ENCODE data around the gene WWTR1.

Gene WWTR1

DNA sequence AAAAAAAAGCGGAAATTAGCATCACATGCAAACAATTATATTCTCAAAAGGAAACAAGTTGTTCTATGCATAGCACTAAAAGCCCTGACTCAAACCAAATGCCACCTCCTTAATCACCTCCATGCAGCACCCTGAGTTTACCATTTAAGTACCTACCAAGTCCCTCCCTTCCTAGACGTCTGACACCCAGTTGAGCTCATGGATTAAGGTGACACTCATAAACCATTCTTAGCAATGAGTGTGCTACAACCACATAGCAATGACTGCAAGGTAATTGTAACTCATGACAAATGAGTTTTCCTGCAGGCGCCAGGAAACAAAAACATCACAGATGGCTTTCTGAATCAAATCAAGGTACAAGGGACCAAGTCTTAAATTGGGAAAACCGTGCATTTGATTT, 32.0 kb downstream of the WWTR1 start:
- no peak for DNase-seq (ENCODE audit: low read depth, low spot score)

DNA sequence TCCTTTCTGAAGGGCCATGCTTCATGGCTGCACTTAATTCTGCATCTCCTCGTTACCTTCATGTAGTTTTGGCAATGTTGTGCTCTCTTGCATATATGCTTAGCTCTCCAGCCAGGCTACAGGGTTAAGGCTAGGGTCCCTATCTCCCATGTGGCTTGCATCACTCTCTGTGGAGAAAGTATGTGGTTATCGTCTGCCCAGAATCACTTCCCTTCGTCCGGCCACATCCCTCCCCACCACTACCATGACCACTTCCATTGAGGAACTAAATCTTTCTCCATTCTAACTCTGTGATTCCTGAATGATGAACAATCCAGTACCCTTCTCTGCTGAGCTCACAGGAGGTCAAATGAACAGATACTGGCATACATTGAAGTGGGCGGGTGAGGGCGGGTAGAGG, 34.0 kb downstream of the WWTR1 start:
- no peak for DNase-seq (ENCODE audit: low read depth, low spot score)

DNA sequence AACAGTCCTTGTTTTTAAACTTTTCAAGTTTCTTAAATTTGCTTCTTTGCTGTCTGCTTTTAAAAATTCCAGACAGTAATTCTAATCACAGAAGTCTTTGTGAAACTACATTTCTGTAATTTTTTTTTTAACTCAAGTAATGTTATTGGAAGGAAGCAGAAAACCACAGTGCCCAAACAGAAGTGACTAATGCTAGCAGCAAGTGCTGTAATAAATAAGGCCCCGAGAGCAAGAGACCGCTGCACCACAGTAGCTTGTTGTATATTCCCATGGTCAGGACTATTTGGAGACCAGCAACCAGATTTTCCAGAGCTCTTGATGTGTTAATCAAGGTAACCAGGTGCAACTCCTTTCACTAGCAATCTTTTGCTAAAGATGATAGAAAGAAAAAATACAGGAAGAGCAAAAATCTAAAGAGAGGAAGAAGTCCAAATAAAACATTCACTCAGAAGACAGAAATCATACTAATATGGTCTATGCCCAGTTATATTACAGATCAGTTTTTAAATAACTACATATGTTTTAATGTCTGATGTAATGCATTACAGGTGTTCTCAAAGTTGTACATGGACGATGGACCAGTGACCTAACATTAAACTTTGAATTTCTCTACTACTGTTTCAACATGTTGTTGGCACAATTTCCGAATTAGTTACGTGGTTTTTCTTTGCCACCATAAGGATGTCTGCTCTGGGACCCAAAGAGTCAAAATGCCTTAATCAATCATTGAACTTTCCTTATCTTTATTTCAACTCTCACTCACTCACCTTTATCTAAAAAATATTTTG, 36.4 kb downstream of the WWTR1 start:
- no peak for DNase-seq (ENCODE audit: low read depth, low spot score)

DNA sequence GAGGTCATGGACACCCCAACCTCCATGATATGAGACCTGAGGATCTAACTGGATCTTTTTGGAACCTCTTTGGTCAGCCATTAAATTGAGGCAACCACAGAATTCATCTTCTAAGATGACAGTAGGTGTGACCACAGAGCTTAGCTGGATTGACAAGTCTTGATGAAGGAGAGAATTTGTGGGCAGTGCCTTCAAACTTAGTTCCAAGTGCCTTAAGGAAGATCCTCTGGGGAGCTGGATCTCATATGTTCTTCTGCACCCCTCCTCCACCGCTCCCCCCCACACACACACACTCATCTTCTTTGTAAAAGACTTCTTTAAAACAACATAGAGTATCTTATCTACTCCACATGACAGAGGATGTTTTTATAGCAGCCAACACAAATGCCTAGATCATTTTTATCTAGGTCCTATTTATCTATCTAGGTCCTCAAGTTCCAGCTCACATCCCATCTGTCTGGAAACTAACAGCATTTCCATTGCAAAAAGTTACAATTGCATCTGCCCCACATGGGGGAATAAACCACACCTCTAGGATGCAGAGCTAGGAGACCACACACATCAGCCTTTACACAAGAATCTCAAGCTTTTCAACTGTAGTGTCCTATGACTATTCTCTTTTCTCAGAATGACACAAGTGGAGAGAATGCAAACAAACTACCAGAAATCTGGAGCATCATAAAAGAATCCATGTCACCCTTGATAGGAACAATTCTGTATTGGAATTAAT, 37.4 kb downstream of the WWTR1 start:
- no peak for DNase-seq (ENCODE audit: low read depth, low spot score)

DNA sequence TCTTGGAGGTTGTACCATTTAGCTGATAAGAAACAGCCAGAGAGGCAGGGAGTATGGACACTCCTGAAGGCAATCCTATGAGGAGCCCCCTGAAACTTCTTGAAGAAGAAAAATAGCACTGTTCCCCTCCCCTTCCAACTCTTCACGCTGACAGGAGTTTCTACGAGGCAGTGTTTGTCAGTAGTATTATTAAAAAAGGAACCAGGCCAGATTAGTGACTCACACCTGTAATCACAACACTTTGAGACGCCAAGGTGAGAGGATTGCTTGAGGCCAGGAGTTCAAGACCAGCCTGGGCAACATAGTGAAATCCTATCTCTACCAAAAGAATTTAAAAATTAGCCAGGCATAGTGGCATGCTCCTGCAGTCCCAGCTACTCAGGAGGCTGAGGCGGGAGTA, 38.7 kb downstream of the WWTR1 start:
- DNase-seq (ENCODE audit: low read depth, low spot score): no peak

DNA sequence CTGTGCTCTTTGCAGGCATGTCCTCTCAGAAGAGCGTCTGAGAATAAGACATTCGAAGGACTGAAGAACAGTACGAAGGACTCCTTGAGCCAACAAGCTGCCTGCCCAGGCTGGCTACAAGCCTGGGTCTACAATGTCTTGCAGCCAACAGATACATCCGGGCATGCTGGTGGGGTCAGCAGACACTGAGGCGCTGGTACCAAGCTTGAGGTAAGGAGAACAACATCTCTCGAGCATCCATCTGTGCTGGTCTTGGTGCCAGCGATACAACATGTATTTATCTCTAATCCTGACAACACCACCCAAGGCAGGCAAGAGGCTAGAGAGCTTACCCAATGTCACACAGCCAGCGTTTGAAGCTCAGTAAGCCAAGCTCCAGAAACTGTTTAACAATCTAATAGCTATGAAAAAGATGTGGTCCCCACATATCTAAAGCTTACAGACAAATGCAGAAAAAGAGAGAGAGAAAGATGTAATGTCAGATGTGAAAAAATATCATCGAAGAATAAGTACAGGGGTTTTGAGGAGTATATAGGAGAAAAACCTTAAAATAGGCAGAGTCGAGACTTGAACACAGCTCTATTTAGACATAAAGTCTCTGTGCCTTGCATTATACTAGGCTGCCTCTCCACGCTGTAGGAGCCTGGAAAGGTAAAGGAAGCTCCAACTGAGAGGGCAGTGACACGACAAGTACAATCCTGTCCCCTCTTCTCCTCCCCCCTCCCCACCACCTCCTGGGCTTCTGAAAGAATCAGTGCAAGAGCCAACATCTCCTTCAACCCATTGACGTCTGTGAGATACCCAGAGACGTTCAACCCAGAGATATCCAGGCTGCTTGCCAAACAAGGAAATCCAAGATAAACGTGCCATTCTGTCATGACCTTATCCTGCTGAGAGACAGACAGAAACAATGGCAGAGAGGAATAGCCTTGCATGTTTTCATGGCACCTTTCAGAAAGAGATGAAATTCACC, 39.4 kb downstream of the WWTR1 start:
- DNase-seq (ENCODE audit: low read depth, low spot score): no peak

DNA sequence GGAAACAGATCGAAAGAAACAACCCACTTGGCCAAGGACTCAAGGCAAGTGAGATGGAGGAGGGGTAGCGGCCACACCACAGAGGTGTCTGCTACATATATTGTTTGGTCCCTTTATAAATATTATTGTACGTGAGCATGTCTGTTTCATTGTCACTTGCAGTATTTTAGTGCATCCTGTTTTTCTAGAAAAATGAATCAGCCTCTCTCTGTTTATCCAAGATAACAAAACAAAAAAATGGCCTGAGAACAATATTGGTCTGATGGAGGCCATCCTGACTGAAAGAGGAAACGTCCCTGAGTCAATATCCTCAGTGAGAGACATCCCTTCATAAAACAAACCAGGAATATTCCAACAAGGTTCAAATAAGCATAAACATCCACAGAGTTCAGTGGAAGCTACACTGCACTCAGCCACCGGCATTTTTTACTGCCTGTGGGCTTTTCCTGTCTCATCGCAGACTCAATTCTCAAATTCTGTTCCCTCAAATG, 42.0 kb downstream of the WWTR1 start:
- DNase-seq (ENCODE audit: low read depth, low spot score): no peak

DNA sequence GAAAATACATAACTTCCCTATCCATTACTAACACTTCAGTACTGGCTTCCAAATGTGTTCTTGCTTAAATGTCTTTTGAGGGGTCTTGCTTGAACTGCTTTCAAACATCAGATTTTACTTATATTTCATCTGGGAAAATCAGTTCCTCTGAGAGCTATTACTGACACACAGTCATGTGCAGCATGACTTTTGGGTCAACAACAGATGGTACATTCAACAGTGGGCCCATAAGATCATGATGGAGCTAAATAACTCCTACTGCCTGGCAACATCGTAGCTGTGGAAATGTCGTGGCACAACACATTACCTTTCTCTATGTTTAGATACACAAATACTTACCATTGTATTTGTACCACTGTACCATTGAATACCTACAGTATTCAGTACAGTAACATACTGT, 43.8 kb downstream of the WWTR1 start:
- DNase-seq (ENCODE audit: low read depth, low spot score): no peak

DNA sequence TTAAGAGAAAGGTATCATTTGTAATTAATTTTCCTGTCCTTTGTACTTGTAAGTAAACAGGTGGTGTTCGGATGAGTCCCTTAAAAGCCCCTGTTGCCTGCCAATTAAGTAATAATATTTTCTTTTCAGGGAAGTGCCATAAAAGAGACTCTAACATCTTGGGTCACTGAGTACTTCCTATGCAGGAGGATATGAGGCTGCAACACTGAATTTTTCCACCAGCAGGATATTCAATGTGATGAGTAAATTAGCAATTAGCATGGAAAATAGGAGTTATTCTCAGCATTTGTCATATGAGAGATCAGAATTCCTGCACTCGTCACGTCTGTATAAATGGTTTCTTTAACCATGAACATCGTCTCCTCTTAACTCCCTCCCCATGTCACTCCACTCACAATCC, 45.4 kb downstream of the WWTR1 start:
- no peak for DNase-seq (ENCODE audit: low read depth, low spot score)

DNA sequence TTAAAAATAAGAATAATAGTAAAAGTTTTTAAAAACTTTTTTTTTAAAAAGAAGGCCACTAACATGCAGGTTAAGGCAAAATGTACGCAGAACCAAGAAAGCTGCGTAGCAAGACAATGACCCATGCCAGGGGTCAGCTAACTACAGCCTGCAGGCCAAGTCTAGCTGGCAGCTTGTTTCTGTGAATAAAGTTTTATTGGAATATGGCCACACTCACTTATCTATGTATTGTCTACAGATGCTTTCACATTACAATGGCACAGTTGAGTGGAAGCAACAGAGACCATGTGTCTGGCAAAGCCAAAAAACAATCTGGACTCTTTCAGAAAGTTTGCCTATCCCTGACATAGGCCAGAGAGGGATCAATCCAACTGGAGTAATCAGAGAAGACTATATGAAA, 46.7 kb downstream of the WWTR1 start:
- DNase-seq (ENCODE audit: low read depth, low spot score): no peak

DNA sequence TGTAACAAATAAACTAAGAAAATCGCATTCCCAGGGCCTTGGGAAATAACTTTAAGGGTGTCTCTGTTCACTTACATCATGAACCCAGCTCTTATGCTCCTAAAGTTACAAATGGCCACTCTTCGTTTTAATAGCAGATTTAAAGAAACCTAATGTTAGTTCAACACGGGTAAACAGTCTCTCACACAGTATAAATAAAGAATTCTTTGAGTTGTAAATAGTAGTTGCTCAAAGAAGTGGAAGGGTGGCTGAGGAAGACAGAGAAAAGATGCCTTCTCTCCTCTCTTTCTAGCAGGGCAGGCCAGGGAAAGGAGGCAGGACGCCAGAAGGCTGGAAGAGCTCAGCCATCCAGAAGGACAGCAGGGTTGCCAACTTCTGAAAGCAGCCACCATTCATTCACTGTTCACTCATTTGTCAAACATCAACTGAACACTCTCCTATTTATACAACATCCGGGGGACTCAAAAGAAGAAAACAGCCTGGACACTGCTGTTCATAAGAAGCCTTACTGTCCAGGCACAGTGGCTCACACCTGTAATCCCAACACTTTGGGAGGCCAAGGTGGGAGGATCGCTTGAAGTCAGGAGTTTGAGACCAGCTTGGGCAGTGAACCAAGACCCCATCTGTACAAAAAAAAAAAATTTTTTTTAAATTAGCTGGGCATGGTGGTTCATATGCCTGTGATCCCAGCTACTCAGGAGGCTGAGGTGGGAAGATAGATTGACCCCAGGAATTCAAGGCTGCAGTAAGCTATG, 47.3 kb downstream of the WWTR1 start:
- DNase-seq (ENCODE audit: low read depth, low spot score): no peak

DNA sequence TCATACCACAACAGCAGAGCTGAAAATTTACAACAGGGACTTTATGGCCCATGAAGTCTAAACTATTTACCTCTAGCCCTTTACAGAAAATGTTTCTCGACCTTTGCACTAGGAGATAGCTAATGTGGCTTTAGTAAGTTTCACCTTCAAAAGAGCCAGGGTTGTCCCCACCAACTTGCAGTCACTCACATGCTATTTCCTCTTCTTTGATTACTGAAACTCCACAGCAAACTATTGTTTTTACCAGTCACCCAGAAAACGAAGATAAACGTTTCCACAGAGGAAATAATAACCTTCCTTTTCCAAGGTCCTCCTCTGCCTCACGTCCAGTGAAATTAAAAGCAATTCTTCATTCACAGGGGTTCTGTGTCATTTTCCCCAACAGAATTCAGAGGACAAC, 48.2 kb downstream of the WWTR1 start:
- DNase-seq (ENCODE audit: low read depth, low spot score): no peak

DNA sequence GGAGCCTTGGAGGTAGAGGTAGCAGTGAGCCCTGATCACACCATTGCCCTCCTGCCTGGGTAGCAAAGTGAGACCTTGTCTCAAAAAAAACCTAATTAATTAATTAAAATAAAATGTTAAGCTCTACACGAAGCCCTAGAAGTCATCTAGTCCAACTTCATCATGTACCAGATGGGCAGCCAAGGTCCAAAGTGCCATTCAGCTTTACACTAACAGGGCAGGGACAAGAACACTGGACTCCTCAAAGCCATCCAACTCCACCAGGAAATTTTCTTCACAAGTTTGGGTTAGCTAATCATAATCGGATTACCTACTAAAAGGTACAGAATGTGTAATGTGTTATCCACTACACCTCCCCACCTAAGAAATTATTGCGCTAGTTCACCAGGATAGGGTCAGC, 48.8 kb downstream of the WWTR1 start:
- DNase-seq (ENCODE audit: low read depth, low spot score): no peak

DNA sequence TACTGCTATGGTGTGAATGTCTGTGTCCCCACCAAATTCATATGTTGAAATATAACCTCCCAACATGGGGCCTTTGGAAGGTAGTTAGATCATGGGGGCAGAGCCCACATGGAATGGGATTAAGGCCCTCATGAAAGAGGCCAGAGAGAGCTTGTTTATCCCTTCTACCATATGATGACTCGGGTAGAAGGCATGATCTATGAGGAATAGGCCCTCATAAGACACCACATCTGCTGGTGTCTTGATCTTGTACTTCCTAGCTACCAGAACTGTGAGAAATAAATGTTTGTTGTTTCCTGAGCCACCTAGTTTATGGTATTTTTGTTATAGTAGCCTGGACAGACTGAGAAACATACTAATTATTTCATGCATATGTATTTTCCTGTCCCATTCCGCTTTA, 51.9 kb downstream of the WWTR1 start:
- DNase-seq (ENCODE audit: low read depth, low spot score): no peak

DNA sequence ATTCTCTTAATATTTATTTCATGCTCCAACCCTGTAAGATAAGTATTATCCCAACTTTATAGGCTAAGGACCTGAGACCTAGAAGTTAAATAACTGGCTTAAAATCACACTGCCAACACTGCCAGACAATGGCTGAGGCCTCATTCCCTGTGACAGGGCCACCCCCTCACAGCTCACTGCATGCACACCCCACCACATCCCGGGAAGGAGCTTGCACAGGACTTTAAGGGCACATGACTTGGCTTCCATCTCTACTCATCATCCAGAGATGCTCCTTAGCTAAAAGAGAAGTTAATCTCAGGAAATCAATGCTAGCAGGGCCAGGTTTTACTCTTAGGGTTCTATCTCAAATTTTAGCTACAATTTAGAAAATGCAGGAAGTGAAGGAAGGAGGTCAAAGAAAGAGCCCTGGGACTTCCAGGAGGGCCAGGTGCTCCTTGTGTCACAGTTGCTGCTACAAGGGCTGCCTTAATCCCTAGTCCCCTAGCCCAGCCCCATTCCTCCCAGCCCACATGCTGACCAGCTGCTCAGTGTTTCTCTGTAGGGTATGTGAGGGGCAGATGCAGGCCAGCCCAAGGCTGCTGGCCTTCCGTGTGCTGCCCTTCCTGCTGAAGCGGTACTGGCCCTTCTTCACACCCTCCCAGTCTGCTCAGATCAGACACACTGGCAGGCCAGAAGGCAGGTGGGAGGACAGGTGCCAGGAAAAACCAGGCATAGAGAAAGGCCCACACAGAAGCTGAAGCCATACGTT, 53.5 kb downstream of the WWTR1 start:
- no peak for DNase-seq (ENCODE audit: low read depth, low spot score)

DNA sequence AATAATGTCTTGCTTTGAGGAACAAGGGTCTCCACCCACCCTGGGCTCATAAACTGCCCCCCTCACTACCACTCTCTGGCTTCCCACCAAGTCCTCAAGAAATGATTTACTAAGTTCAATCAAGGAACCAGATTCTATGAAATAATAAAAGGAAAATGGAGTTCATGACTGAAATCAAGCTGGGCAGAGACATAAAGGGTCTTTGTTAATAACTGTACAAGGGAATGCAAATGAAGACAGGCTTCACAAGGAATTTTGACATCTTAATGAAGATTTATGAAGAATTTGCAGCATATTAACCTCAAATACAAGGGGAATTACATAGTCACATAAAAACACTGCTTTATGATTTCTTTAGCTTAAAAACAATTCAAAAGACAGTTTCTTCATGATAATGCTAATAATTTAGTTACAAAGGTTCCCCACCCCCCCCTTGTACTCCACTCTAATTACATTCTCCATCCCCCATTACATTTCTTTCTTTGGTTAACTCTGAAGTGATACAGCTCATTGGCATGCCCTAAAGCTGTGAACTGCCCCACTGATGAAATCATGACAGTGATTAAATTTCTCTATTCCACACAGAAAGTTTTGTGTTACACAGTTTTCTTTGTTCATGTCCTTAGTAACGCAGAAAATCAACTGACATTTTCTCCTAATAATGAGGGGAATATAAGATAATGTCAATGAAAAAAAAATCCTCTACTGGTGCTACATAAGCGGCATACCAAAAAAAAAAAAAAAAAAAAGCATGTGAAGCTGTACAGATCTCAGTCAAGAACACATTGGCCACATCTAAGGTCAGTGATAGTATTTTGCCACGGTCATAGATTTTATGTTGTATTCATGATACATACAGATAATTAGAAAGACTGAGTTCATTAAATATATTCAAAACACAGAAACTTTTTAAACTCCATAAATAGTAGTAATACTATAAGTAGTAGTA, 54.4 kb downstream of the WWTR1 start:
- no peak for DNase-seq (ENCODE audit: low read depth, low spot score)

DNA sequence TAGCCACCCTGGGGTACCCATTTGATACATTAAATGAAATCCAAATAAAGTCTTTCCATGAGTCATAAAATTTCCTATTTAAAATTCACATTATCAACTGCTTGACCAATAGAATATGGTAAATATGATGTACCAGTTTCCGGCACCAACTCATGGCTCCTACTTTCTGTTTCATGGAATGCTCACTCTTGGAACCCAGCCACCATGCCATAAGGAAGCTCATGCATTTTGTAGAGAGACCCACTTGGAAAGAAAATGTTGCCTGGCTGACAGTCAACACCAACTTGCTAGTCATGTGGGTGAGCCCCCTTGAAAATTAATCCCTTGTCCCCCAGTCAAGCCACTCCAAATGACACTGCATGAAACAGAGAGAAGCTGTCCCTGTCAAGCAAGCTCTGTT, 57.2 kb downstream of the WWTR1 start:
- DNase-seq (ENCODE audit: low read depth, low spot score): no peak

DNA sequence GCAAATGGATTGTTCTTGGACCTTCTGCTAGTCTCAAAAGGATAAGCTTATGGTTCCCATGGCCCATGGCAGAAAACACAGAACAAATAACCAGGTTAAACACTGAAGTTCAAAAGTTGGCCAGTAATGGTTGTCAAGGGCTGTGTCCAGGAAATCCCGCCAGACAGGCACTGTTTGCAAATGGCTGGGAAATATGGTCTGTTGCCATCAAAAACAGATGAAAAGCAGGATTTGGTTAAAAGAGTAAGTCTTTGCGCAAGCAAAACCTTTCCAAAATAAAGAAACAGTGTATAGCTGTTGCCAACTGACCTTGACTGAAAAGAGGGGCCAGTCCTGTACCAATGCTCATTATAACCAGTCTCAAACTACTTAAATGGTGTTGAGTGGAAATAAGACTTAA, 58.6 kb downstream of the WWTR1 start:
- DNase-seq (ENCODE audit: low read depth, low spot score): no peak

DNA sequence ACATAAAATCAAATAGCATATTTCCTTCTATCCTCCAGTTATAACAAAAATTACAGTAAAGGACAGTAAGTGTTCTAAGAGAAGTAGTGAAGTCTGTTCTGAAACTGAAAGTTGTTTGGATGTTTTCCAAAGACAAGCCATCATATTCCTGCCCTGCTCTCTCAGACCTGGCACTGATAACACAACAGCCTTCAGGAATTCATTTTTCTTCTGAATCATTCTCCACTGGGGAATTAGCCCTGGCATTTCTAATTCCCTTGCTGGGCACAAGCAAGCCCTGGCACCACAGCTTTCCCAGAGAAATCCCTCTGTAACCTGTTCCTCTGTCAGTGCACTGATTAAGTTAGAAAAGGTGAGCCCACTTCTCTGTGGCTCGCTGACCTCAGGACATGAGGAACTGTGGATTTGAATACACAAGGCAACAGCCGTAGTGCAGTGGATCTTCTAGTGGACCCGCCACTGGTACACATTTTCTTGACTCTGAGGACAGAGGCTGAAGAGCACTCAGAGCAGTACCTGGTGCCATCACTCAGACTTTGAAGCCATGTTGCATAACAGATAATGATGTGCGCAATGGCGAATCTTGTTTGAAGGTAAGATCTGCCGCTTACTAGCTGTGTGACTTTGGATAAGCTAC, 61.6 kb downstream of the WWTR1 start:
- no peak for DNase-seq (ENCODE audit: low read depth, low spot score)

Data from brain pericyte (primary cell).